K562 (cell line): ENCODE measurements around the gene HSPA6. TPM values are rescaled to one million over a fixed set of nuclear protein-coding genes. Genes with fewer than 3 reads are reported as not detected.

Source experiments
- CSDE1 ChIP-seq, 2 experiments: fragments of 450-650 bp; IDR thresholded peaks; 2 replicates each; pipeline ENCODE4 v1.6.1; 2016; ENCODE audit warnings: mild to moderate bottlenecking in 1 of 2
- E2F1 ChIP-seq: sonication (generic); formaldehyde crosslinking; IDR thresholded peaks from 2 replicates; pipeline ENCODE4 v1.8.1; 2023; ENCODE audit warnings: mild to moderate bottlenecking, missing genetic modification reagents, moderate library complexity
- ETV1 ChIP-seq: fragments of 450-650 bp; conservative IDR thresholded peaks from 2 replicates; pipeline ENCODE4 v1.6.1; 2016; ENCODE audit warnings: missing genetic modification characterization, control low read depth, low read depth, missing compliant biosample characterization
- FOXK1 ChIP-seq: sonication (generic); formaldehyde crosslinking; IDR thresholded peaks from 2 replicates; pipeline ENCODE4 v1.8.0; 2022; ENCODE audit warnings: missing genetic modification reagents, mild to moderate bottlenecking, borderline replicate concordance
- GABPA ChIP-seq: fragments of 200-800 bp; sonication (Bioruptor generic); conservative IDR thresholded peaks from 2 replicates; pipeline ENCODE4 v1.6.1; 2016; ENCODE audit warnings: low read depth, missing genetic modification characterization, missing compliant biosample characterization
- HCFC1 ChIP-seq: IDR thresholded peaks from 2 replicates; pipeline ENCODE4 v1.6.1; 2012; ENCODE audit warnings: low read depth, low read length, improper control_type of control experiment
- MAFK ChIP-seq: IDR thresholded peaks from 2 replicates; pipeline ENCODE4 v1.6.1; 2011; ENCODE audit warnings: low read length, improper control_type of control experiment
- MAZ ChIP-seq, 2 experiments: fragments of 450-650 bp in 1 of 2; sonication (generic) in 1 of 2; formaldehyde crosslinking; IDR thresholded peaks in 1 of 2; conservative IDR thresholded peaks in 1 of 2; 2 replicates each; pipeline versions ENCODE4 v1.4.0 to v1.5.0; 2020; ENCODE audit warnings: mild to moderate bottlenecking in 1 of 2, missing genetic modification reagents in 1 of 2
- NRF1 ChIP-seq, 2 experiments: fragments of 450-650 bp; IDR thresholded peaks in 1 of 2; conservative IDR thresholded peaks in 1 of 2; 2 replicates each; pipeline ENCODE4 v1.6.1; 2014; ENCODE audit warnings: mild to moderate bottlenecking in 2 of 2
- TARDBP ChIP-seq: fragments of 450-650 bp; IDR thresholded peaks from 2 replicates; pipeline ENCODE4 v1.6.1; 2016
- ZNF324 ChIP-seq: fragments of 250-450 bp; sonication (Bioruptor Pico); IDR thresholded peaks from 2 replicates; pipeline ENCODE4 v1.4.0; 2020; ENCODE audit warnings: mild to moderate bottlenecking
- polyA plus RNA-seq, 8 experiments: library from polyadenylated mRNA; depleted of rRNA in 4 of 8; stranded (reverse) in 5 of 8; unstranded in 3 of 8; fragments of >200 nt; fragmentation: Nextera tagmentation in 2 of 8; fragmentation: Illumina TruSeq in 1 of 8; extraction: Ambion mirVana in 2 of 8; extraction: Trizol in 1 of 8; gene quantifications; 2 replicates each; pipeline versions ENCODE4 v1.2.1 to v1.2.3, GENCODE V29; 2011 to 2014; ENCODE audit warnings: inconsistent platforms in 1 of 8, missing spikeins in 1 of 8
- total RNA-seq, 7 experiments: library from RNA; depleted of rRNA in 6 of 7; stranded (reverse); fragments of >200 nt in 6 of 7; fragmentation: Illumina TruSeq in 2 of 7; extraction: Trizol in 2 of 7; gene quantifications; 2 replicates each; pipeline versions ENCODE4 v1.2.1 to v1.2.3, GENCODE V29; 2011 to 2021; ENCODE audit warnings: low replicate concordance in 1 of 7
- TF ChIP-seq, protein P1 (sequence below): sonication (generic); formaldehyde crosslinking; IDR thresholded peaks from 2 replicates; pipeline ENCODE4 v1.9.0; 2022; ENCODE audit warnings: mild to moderate bottlenecking, missing genetic modification reagents
- TF ChIP-seq, protein P2 (sequence below): sonication (generic); formaldehyde crosslinking; IDR thresholded peaks from 2 replicates; pipeline ENCODE4 v1.8.0; 2022; ENCODE audit warnings: mild to moderate bottlenecking, missing genetic modification reagents
- TF ChIP-seq, protein P3 (sequence below): sonication (generic); formaldehyde crosslinking; IDR thresholded peaks from 2 replicates; pipeline ENCODE4 v1.8.0; 2022; ENCODE audit warnings: mild to moderate bottlenecking, missing genetic modification reagents

The HSPA6 gene
- total and polyA plus RNA-seq, 9 of the 15 experiments (the other 6 are each of a cell fraction or from before 2014, with no cell fraction given): 0.15 to 10.0 (median 2.4) TPM

DNA sequence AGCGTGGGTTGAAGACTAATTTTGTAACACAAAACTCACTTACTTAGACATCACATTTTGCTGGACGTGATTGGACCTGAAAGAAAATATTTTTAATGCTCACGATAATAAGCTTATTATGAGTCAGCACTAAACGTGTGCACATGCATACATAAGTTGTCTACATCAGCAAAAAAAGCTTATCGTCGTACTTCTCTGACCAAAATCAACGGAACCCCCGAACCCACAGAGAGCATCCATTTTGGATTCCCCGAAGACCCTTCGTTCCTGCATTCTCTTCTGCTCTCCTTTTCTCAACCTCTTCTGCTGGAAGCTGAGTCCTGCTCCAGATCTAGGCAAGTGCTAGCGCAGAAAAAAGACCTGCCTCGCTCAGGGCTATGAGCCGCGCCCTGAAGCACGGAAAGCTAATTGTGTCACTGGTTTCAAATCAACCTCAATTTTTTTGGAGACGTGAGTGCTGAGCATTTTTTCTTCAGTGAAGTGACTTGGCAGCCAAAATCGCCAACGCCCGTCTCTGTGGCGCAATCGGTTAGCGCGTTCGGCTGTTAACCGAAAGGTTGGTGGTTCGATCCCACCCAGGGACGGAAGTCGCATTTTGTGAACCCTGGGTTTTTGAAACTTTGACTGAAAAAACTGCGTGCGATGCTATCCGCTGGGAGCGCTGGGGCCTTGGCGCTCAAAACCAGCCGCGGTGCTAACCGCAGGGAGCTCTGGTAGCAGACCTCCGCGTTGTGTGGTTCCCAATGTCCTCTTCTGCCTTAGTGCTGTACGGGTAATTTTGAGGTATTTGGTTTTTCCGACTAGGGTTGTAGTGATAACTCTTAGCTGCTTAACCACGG lies 15.6 kb downstream of the HSPA6 start (continued):
- TF ChIP-seq GABPA (peak; percentile 76), NRF1 (conservative IDR thresholded peaks at IDR 0.05 in 1 of 2, IDR thresholded peaks at IDR 0.05 in 1 of 2) (peak; percentile 60 to 62), CSDE1 (IDR thresholded peaks at IDR 0.05) (peak in 1 of 2 experiments; percentile 57; a peak in 1 of 4 replicates), ETV1 (peak; percentile 95), TARDBP (peak; percentile 84; the same call in 1 of the 2 replicates), E2F1 (peak; percentile 78; the same call in 1 of the 2 replicates), ZNF324 (CRISPR knock-in tag) (0 out of 2 replicates have a peak, but pooled peaks have one; percentile 27), MAFK (peak; percentile 95), FOXK1 (peak; percentile 40; the same call in 1 of the 2 replicates), MAZ (CRISPR knock-in tag; conservative IDR thresholded peaks at IDR 0.05 in 1 of 2, IDR thresholded peaks at IDR 0.05 in 1 of 2) (peak; percentile 52 to 64; a peak in 3 of 4 replicates), HCFC1 (0 out of 2 replicates have a peak, but pooled peaks have one; percentile 45)
- TF ChIP-seq, protein P1, sequence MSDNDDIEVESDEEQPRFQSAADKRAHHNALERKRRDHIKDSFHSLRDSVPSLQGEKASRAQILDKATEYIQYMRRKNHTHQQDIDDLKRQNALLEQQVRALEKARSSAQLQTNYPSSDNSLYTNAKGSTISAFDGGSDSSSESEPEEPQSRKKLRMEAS (CRISPR knock-in tag): 0 out of 2 replicates have a peak, but pooled peaks have one; percentile 35
- TF ChIP-seq, protein P2, sequence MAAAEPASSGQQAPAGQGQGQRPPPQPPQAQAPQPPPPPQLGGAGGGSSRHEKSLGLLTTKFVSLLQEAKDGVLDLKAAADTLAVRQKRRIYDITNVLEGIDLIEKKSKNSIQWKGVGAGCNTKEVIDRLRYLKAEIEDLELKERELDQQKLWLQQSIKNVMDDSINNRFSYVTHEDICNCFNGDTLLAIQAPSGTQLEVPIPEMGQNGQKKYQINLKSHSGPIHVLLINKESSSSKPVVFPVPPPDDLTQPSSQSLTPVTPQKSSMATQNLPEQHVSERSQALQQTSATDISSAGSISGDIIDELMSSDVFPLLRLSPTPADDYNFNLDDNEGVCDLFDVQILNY (CRISPR knock-in tag): 0 out of 2 replicates have a peak, but pooled peaks have one; percentile 66
- TF ChIP-seq, protein P3, sequence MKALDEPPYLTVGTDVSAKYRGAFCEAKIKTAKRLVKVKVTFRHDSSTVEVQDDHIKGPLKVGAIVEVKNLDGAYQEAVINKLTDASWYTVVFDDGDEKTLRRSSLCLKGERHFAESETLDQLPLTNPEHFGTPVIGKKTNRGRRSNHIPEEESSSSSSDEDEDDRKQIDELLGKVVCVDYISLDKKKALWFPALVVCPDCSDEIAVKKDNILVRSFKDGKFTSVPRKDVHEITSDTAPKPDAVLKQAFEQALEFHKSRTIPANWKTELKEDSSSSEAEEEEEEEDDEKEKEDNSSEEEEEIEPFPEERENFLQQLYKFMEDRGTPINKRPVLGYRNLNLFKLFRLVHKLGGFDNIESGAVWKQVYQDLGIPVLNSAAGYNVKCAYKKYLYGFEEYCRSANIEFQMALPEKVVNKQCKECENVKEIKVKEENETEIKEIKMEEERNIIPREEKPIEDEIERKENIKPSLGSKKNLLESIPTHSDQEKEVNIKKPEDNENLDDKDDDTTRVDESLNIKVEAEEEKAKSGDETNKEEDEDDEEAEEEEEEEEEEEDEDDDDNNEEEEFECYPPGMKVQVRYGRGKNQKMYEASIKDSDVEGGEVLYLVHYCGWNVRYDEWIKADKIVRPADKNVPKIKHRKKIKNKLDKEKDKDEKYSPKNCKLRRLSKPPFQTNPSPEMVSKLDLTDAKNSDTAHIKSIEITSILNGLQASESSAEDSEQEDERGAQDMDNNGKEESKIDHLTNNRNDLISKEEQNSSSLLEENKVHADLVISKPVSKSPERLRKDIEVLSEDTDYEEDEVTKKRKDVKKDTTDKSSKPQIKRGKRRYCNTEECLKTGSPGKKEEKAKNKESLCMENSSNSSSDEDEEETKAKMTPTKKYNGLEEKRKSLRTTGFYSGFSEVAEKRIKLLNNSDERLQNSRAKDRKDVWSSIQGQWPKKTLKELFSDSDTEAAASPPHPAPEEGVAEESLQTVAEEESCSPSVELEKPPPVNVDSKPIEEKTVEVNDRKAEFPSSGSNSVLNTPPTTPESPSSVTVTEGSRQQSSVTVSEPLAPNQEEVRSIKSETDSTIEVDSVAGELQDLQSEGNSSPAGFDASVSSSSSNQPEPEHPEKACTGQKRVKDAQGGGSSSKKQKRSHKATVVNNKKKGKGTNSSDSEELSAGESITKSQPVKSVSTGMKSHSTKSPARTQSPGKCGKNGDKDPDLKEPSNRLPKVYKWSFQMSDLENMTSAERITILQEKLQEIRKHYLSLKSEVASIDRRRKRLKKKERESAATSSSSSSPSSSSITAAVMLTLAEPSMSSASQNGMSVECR (CRISPR knock-in tag): peak; percentile 55; the same call in 1 of the 2 replicates
